Measurements from ENCODE around the gene PIH1D1. TPM values are rescaled to one million over a fixed set of nuclear protein-coding genes. Genes with fewer than 3 reads are reported as not detected.

Gene PIH1D1
- total and polyA plus RNA-seq, 4 donors, result 41.4 to 59.4 (median 47.2) TPM

DNA sequence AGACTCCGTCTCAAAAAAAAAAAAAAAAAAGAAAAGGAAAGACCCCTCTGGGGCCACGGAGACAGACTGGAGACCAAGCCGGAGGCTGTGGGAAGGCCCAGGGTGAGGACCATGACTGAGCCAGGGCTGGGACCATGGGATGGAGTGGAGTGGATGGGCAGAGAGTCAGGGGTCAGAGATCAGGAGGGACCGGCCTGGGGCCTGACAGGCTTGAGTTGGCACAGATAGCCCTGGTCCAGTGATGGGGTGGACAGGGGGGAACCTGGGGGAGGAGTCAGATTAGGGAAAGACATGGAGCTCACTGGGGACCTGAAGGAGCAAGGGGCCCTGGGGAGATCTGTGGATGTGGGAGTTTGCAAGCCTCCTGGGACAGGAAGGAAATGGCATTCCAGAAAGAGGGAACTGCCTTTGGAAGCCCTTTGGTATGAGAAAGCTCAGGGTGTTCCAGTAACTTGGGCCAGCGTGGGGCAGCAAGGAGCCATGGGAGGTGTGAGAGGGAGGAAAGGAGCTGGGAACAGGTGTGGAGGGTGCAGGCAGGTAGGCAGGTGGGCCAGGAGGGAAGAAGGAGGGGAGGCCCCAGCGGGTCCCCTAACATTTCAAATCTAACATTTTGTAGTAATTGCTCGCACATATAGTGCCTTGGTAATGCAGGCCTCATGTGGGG is 29.5 kb upstream of the PIH1D1 start:
- Histone ChIP-seq H3K27me3 (ENCODE audit: control insufficient read depth in 4 of 4, insufficient read depth in 4 of 4, low read length in 3 of 4) (no peaks in the 10 kb centered on the region), H3K27ac (ENCODE audit: low read depth in 1 of 2, low read length in 2 of 2) (no peak overlapping the region), H3K36me3 (ENCODE audit: control insufficient read depth in 4 of 4, insufficient read depth in 3 of 4, low read depth in 1 of 4, low read length in 3 of 4) (no peaks in the 10 kb centered on the region), H3K9me3 (ENCODE audit: control insufficient read depth in 4 of 4, low read length in 3 of 4) (no peaks in the 10 kb centered on the region), H3K4me3 (ENCODE audit: low read depth in 1 of 3, low read length in 3 of 3) (no peak overlapping the region), H3K4me1 (ENCODE audit: control insufficient read depth in 4 of 4, insufficient read depth in 4 of 4, low read length in 3 of 4) (no peaks in the 10 kb centered on the region), H3K9ac (ENCODE audit: low read depth in 1 of 2, low read length in 2 of 2) (no peak overlapping the region)
- TF ChIP-seq, protein P1, sequence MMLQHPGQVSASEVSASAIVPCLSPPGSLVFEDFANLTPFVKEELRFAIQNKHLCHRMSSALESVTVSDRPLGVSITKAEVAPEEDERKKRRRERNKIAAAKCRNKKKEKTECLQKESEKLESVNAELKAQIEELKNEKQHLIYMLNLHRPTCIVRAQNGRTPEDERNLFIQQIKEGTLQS (IDR thresholded peaks at IDR 0.05), result no peak
- WGBS, result 92% methylated on average over 7 of the region's 7 CpGs
- DNase-seq (ENCODE audit: low spot score), result no peak

GRCh38 chr19:49479975-49480628 is 28.5 kb upstream of the PIH1D1 start:
- no peak for DNase-seq (ENCODE audit: low spot score)
- TF ChIP-seq ZBTB33 (IDR thresholded peaks at IDR 0.05), result no peak
- TF ChIP-seq NR2F2 (IDR thresholded peaks at IDR 0.05), result no peak
- TF ChIP-seq, protein P1 (IDR thresholded peaks at IDR 0.05), result no peak
- no peak for TF ChIP-seq FOXA1 (IDR thresholded peaks at IDR 0.05)
- TF ChIP-seq MAX (IDR thresholded peaks at IDR 0.05), result no peak
- no peak for TF ChIP-seq EGR1 (IDR thresholded peaks at IDR 0.05; ENCODE audit: low read depth in 2 of 2)
- no peak for TF ChIP-seq TAF1 (conservative IDR thresholded peaks at IDR 0.05)
- TF ChIP-seq YY1 (IDR thresholded peaks at IDR 0.05), result no peak
- TF ChIP-seq JUND (IDR thresholded peaks at IDR 0.05), result no peak

DNA sequence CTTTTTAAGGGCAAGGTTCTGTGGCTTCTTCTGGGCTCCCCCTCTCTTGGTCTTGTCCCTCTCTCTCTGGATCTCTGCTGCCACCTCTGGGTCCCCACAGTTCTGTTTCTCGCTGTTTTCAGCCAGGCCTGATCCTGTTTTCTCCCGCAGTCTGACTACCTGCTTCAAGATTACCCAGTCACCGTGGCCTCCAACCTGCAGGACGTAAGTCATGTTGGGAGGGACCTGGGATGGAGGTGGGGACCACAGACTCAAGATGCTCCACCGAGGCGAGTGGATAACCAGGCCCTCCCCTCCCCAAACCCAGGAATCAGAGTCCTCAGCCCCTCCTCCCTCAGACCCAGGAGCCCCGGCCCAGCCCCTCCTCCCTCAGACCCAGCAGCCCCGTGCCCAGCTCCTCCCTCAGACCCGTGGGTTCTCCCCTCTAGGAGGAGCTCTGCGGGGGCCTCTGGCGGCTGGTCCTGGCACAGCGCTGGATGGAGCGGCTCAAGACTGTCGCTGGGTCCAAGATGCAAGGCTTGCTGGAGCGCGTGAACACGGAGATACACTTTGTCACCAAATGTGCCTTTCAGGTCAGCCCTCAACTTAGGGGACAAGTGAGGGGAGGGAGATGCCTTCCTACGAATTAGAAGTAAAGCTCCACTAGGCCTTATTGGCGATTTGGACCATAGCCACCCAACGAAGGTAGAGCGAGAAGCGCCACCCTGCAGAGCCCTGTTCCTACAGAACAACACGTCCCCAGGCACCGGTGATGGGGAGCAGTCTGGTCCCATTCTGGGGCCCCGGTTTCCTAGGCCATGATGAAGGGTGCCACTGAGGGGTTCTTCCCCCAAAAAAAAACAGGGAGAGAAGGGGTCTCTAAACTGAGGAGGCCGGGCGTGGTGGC is 24.6 kb upstream of the PIH1D1 start:
- WGBS, result 70% methylated on average over 27 of the region's 27 CpGs

More at GRCh38 chr19:49479975-49480628, 28.5 kb upstream of the PIH1D1 start:
- Histone ChIP-seq H3K9me3 (ENCODE audit: control insufficient read depth in 4 of 4, low read length in 3 of 4) (no peaks in the 10 kb centered on the region), H3K27ac (ENCODE audit: low read depth in 1 of 2, low read length in 2 of 2) (no peak overlapping the region), H3K36me3 (ENCODE audit: control insufficient read depth in 4 of 4, insufficient read depth in 3 of 4, low read depth in 1 of 4, low read length in 3 of 4) (no peaks in the 10 kb centered on the region), H3K9ac (ENCODE audit: low read depth in 1 of 2, low read length in 2 of 2) (no peak overlapping the region), H3K27me3 (ENCODE audit: control insufficient read depth in 4 of 4, insufficient read depth in 4 of 4, low read length in 3 of 4) (no peaks in the 10 kb centered on the region), H3K4me1 (ENCODE audit: control insufficient read depth in 4 of 4, insufficient read depth in 4 of 4, low read length in 3 of 4) (no peaks in the 10 kb centered on the region), H3K4me3 (ENCODE audit: low read depth in 1 of 3, low read length in 3 of 3) (no peak overlapping the region)
- 98% methylated on average over 14 of the region's 14 CpGs for WGBS

More for the DNA sequence above, 24.6 kb upstream of the PIH1D1 start:
- DNase-seq (ENCODE audit: low spot score), result no peak
- peaks cover 0 to 11% (median 6%) of the 10 kb centered on the region in 4 donors for H3K4me1 ChIP-seq (ENCODE audit: control insufficient read depth in 4 of 4, insufficient read depth in 4 of 4, low read length in 3 of 4)
- no peaks in the 10 kb centered on the region for H3K9me3 ChIP-seq (ENCODE audit: control insufficient read depth in 4 of 4, low read length in 3 of 4)
- no peak for TF ChIP-seq MAX (IDR thresholded peaks at IDR 0.05)
- TF ChIP-seq, protein P2, sequence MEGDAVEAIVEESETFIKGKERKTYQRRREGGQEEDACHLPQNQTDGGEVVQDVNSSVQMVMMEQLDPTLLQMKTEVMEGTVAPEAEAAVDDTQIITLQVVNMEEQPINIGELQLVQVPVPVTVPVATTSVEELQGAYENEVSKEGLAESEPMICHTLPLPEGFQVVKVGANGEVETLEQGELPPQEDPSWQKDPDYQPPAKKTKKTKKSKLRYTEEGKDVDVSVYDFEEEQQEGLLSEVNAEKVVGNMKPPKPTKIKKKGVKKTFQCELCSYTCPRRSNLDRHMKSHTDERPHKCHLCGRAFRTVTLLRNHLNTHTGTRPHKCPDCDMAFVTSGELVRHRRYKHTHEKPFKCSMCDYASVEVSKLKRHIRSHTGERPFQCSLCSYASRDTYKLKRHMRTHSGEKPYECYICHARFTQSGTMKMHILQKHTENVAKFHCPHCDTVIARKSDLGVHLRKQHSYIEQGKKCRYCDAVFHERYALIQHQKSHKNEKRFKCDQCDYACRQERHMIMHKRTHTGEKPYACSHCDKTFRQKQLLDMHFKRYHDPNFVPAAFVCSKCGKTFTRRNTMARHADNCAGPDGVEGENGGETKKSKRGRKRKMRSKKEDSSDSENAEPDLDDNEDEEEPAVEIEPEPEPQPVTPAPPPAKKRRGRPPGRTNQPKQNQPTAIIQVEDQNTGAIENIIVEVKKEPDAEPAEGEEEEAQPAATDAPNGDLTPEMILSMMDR (IDR thresholded peaks at IDR 0.05; ENCODE audit: low read depth, low read length, missing input control), result peak; percentile 19
- no peak overlapping the region for H3K27ac ChIP-seq (ENCODE audit: low read depth in 1 of 2, low read length in 2 of 2)
- H3K4me3 ChIP-seq (ENCODE audit: low read depth in 1 of 3, low read length in 3 of 3), result no peak overlapping the region
- H3K9ac ChIP-seq (ENCODE audit: low read depth in 1 of 2, low read length in 2 of 2), result no peak overlapping the region
- H3K36me3 ChIP-seq (ENCODE audit: control insufficient read depth in 4 of 4, insufficient read depth in 3 of 4, low read depth in 1 of 4, low read length in 3 of 4), result no peaks in the 10 kb centered on the region
- no peaks in the 10 kb centered on the region for H3K27me3 ChIP-seq (ENCODE audit: control insufficient read depth in 4 of 4, insufficient read depth in 4 of 4, low read length in 3 of 4)
